Activated CD4-positive, CD25-positive, alpha-beta regulatory T cell (primary cell): Measurements from ENCODE around the gene RGL3.
"Not testable (repeated sequence)": the region's sequence is repeated elsewhere in the genome, so short reads cannot be mapped to it uniquely, and the experiment has no call there.

Source experiments
- DNase-seq, 4 experiments: peaks; one replicate each; lab custom pipeline; 2025; lab: John Stamatoyannopoulos, UW

Gene RGL3, protein sequence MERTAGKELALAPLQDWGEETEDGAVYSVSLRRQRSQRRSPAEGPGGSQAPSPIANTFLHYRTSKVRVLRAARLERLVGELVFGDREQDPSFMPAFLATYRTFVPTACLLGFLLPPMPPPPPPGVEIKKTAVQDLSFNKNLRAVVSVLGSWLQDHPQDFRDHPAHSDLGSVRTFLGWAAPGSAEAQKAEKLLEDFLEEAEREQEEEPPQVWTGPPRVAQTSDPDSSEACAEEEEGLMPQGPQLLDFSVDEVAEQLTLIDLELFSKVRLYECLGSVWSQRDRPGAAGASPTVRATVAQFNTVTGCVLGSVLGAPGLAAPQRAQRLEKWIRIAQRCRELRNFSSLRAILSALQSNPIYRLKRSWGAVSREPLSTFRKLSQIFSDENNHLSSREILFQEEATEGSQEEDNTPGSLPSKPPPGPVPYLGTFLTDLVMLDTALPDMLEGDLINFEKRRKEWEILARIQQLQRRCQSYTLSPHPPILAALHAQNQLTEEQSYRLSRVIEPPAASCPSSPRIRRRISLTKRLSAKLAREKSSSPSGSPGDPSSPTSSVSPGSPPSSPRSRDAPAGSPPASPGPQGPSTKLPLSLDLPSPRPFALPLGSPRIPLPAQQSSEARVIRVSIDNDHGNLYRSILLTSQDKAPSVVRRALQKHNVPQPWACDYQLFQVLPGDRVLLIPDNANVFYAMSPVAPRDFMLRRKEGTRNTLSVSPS

DNA sequence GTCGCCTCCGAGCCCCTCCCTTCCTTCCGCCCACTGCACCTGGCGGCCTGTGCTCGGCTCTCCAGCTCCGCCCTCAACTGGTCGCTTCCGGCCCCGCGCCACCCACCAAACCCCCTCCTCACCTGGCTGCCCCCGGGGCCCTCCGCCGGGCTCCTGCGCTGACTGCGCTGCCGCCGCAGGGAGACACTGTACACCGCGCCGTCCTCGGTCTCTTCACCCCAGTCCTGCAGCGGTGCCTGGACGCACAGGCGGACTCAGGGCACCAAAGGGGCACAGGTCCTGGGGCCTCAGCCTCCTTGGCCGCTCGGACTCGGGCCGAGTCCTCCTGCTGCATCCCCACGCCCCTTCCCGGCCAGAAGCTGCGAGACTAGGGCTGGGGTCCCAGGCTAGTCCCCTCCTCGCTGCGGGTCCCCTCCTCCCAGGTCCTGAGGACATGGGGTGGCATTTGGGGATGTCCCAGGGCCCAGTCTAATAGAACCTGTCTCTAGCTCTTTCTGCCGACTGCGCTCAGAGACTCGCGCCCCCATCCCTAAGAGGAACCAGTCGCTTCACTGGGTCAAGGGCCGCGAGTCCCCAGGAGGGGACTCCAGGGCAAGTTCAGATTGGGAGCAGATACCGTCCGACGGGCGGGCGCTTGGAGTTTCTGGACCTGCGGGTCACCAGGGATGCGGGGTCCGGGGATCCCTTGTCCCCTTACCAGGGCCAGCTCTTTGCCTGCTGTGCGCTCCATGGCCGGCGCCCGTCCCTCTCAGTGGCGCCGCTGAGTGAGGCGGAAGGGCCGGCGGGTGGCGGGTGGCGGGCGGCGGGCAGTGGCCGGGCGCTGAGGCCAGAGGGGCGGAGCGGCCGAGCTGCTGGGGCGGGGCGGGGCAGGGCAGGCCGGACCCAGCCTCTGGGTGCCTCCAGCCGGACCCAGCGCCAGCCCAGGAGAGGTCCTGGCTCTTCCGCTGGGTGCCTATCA, at the start of gene RGL3:
TSS of gene RGL3 (minus strand) at position 766 of the 958 bp plus-strand sequence. CDS start at position 730, 36 bp downstream.
- DNase-seq: no peak

DNA sequence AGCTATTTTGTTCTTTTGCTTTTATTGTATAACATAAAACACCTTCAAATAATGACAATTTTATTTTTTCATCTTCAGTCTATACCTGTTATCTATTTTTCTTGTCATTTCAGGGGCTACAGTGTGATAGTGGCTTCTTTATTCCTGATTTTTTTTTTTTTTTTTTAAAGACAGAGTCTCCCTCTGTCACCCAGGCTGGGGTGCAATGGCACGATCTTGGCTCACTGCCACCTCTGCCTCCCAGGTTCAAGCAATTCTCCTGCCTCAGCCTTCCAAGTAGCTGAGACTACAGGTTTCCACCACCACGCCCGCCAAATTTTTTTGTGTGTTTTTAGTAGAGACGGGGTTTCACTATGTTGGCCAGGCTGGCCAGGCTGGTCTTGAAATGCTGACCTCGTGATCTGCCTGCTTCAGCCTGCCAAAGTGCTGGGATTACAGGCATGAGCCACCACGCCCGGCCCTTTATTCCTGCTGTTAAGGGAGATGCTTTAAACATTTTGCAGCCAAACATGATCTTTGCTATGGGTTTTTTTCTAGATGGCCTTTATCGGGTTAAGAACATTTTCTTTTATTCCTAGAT, 49.2 kb upstream of the RGL3 start:
- DNase-seq: not testable (repeated sequence)

DNA sequence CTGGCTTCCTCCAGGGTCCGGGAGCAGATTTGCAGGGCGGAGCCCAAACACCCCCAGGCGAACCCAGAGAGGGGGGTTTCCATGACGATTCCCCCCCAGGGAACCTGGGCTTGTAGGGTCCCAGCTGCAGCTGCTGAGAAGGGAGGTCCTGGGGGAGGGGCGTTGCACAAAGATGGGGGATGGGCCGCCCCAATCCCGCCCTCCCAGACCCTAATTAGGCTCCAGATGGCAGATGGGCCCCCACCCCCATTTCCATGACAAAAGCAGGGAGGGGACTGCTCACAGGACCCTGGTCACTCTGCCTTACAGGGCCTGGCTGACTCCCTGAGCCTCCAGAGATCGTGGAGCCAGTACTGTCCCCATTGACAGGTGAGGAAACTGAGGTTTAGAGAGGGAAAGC, 46.5 kb upstream of the RGL3 start:
- DNase-seq: no peak

DNA sequence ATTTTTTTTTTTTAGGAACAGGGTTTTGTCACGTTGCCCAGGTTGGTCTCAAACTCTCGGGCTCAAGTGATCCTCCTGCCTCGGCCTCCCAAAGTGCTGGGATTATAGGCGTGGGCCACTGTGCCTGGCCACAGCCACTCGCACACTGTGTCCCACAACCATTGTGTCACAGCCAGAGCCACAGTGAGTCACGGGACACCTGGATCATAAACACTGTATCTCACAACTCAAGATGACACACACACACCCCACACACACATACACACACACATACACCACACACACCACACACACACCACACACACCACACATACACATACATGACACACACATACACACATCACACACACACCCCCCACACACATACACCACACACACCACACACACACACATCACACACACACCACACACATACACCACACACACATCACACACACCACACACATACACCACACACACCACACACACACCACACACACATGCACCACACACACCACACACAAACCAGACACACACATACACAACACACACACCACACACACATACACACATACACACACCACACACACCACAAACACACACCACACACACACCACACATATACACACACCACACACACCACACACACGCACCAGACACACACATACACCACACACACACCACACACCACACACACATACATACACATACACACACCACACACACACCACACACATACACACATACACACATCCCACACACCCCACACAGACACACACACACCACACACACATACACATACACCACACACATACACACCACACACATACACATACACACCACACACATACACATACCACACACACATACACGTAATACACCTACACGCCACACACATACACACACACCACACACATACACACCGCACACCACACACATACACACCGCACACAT, 45.5 kb upstream of the RGL3 start:
- no peak for DNase-seq

DNA sequence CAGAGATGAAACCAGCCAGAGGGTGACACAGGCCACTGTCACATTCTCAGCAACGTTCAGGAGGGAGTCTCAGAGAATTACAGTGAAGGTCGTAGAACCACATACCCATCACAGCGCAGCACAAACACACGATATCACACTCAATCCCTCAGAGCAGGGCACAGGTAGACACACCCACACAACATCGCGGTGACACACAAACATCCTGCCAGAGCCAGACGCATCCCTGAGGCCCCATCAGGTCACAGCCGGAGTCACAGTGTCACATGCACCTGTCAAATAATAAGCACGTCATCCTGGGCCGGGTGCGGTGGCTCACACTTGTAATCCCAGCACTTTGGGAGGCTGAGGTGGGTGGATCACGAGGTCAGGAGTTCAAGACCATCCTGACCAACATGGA, 44.3 kb upstream of the RGL3 start:
- DNase-seq: no peak

DNA sequence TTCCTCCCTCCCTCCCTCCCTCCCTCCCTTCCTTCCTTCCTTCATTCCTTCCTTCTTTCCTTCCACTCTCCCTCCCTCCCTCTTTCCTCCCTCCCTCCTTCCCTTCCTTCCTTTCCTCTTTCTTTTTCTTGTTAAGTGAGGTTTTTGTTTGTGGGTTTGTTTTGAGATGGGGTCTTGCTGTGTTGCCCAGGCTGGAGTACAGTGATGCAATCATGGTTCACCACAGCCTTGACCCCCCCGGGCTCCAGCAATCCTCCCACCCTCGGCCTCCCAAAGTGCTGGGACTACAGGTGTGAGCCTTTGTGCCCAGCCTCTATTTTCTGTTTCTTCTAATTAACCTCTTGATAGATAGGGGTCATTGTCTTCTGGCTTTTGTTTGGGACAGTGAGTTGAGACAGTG, 42.3 kb upstream of the RGL3 start:
- no peak for DNase-seq

DNA sequence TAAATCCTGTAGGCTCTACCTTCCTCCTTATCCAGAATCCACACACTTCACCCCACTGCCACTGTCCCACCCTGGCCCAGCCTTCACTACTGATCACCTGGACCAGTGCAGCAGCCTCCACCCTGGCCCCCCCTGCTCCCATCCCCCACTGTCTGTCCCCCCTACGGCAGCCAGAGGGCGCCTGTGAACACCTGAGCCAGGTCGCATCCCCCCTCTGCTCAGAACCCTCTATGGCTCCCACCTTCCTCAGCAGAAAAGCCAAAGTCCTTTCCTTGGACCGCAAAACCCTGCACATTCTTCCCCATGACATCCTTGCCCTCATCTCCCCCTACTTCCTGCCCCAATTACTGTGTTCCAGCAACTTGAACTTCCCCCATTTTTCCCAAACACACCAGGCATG, 41.1 kb upstream of the RGL3 start:
- no peak for DNase-seq

DNA sequence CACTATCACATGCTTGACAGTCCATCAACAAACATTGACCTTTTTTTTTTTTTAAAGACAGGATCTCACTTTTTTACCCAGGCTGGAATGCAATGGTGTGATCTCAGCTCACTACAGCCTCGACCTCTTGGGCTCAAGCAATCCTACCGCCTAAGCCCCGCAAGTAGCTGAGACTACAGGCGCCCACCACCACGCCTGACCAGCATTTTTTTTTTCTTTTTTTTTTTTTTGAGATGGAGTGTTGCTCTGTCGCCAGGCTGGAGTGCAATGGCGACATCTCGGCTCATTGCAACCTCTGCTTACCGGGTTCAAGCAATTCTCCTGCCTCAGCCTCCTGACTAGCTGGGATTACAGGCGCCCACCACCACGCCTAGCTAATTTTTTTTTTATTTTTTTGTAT, 39.8 kb upstream of the RGL3 start:
- DNase-seq: not testable (repeated sequence)

DNA sequence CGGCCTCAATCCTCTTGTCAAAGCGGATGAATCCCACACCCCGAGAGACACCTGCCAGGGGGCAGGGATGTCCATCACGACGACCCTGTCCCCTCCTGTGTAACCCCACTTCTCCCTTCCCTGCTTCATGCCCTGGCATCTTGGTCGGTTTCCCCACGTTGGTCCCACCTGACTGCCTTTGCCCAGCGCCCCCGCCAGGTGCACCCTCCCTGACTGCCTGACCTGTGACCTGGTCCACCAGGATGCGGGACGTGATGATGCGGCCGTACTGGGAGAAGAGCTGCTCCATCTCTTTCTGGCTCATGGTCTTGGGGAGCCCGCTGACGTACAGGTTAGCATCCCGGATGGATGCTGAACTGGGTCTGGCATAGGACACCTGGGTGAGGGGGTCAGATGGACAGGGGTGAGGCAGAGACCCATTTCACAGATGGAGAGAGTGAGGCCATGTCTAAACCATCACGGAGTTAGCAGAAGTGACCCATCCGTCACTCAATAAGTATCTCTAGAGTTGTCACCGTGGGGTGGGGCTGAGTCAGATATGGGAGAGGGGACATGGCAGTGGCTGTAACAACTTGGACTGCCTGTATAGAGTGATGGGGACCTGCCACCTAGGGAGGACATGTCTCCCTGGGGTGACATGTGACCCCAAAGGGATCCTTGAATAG, 39.3 kb upstream of the RGL3 start:
- no peak for DNase-seq

DNA sequence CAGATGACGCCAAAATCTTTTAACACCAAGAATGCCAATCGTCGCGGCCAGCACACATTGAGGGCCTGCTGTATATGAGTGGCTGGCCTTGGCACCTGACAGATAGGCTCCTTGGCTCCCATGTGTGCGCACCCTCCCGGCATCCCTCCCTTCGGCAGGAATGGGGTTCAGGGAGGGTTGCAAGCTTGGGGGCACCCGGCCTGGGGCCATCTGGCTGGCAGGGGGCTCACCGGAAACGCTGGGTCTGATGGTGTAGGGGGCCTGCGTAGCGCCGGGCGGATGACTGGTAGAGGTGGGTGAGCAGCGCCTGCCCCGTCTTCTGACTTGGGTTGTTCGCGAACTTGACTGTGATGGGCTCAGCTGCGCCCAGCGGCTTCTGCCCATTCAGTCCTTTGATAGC, 38.7 kb upstream of the RGL3 start:
- DNase-seq: no peak

DNA sequence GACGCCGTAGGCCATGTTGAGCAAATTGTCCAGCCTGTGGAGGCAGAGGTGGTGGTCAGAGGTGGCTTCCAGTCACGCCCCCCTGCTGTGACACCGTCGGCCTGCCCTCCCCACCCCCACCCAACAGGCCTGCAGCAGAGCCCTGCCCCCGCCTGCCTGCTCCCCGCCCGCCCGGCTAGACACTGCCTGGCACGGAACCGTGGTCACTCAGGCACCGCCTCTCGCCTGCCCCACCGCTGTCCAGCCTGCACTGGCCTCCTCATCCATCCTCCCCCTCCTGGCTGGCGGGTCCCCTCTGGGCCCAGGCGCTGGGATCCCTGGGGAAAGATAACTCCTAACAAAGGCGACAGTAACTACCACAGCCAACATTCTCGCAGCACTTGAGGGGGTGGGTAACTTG, 38.0 kb upstream of the RGL3 start:
- DNase-seq: no peak

DNA sequence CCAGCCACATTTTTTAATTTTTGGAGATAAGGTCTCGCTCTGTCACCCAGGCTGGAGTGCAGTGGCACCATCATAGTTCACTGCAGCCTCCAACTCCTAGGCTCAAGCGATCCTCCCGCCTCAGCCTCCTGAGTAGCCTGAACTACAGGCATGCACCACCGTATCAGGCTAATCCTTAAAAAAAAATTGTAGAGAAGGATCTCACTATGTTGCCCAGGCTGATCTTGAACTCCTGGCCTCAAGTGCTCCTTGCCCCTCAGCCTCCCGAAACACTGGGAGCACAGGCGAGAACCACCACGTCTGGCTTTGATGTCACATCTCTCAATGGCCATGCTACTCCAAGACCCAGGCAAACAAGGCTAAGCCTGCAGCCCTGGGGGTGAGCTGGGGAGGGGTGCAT, 37.5 kb upstream of the RGL3 start:
- no peak for DNase-seq

DNA sequence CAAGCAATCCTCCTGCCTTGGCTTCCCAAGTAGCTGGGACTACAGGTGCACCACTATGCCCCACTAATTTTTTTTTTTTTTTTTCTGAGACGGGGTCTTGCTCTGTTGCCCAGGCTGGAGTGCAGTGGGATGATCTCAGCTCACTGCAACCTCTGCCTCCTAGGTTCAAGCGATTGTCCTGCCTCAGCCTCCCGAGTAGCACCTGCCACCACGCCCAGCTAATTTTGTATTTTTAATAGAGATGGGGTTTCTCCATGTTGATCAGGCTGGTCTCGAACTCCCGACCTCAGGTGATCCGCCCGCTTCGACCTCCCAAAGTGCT, 36.1 kb upstream of the RGL3 start:
- not testable (repeated sequence) for DNase-seq

DNA sequence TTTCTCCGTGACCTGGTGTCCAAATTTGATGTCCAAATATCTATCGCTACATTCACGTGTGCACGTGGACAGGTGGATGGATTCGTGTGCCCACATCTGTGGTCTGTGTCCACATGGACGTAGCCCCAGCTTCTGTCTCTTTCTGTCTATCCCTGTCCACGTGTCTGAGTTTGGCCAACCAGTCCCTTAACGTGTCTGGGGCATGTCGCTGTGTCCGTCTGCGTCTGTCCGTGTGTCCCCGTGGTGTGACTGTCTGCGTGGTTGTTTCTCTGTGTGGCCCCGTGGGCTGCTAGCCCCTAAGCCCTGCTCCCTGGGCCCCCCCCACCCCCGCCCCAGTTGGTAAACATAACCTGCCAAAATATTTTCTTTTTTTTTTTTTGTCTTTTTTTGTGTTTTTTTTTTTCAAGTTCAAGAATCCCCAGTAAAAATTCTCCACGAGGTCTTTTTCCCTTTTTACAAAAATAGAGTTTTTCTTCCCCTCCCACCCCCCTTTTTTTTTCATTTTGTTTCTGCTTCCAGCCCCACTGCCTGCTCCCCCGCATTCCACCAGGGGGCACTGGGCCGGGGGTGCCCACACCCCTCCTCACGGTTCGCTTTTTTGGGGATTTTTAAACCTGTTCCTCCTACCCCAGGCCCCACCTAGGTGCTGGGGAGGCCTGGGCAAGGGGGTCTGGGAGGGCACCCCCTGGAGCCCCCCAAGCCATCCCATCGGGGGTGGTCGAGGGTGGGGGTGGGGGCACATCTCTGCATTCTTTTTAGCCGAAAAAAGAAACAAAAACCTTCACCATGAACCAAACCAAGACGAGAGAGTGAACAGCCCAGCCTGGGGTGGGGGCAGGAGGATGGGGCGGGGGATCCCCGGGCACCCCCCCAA, 34.6 kb upstream of the RGL3 start:
- no peak for DNase-seq

DNA sequence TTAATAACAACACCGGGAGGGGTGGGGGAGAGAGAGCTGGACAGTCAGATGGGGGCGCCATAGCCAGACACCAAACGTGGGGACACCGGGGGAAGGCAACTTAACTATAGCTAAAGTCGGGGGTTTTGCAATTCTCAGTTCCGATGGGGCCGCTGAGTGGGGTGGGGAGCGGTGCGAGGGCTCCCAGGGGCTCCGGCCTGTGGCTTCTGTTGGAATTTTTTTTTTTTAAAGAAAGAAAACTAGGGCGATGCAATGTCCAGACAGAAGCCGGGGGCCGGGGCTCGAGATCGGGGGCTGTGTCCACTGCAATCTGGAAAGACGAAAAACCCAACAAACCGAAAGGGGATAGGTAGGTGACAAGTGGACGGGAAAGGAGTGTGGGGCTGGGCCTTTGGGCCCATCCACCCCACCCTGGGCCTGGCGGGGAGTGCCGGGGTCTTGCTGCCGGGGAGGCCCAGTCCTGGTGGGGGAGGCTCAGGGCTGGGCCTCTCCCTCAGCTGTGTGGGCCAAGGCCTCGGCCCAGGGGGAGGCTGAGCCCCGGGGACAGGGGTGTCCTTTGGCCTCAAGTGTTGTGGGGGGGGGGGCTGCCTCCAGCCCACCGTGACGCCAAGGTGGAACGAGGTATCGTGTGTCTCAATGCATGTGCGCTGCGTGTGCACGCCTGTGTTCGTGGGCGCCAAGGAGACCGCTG, 33.7 kb upstream of the RGL3 start:
- DNase-seq: no peak

DNA sequence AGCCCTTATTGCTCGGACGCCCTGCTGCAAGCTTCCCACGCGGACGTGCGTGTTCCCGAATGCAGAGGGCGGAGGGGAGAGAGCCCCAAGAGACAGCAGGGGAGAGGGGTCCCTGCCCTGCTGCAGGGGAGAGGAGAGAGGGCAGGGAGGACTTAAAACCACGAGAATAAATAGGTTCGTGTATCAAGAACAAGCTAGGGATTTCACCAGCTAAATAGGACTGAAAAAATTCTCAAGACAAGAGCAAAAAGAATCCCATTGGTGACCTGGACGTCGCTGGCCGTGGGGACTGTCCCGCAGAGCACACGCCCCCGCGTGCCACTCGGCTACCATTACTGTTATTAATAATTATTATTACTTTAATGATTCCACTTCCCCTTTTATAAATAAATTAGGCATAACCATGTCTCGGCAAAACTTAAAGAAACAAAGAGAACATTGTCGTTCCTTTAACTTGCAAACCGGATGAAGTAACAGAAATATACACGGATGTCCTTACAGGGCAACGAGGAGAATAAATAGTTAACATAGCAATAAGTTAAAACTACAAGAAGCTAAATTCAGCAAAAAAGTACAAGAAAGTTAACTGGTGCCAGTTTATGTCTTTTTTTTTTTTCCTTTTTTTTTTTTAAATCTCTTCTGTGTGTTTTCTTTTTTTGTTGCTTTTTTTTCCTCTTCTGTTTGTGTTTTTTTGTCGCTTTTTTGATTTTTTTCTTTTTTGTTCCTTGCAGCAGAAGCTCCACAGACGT, 32.9 kb upstream of the RGL3 start:
- no peak for DNase-seq

DNA sequence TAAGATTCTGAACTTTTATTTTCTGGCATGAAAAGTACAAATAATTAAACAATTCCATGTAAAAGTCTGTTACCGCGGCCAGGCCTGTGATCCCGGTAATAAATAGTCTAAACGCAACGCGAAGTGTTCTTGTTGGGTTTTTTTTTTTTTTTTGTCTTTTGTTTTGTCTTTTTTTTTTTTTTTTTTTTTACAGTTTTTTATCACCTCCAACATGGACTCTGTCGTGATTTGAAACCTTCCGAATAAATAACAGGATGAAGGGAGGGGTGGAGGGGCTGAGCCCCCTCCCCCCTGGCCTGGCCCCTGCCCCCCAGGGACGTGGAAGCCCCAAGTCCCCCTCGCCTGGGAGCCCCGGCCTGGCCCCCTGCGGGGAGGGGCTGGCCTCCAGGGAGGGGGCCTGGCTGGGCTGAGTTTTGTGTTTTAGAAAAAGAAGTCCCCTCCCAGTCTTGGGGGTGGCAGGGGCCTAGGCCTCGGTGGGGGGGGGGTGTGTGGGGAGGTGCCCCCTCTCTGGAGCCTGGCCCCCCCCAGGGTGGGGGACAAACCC, 32.3 kb upstream of the RGL3 start:
- no peak for DNase-seq
